HPDE6-E6E7 (cell line): ENCODE data around the gene RPL27.

Source experiments
- DNase-seq: peaks from one replicate; pipeline ENCODE4 v3.0.0; 2011; ENCODE audit warnings: missing footprints; ENCODE audit errors: extremely low spot score

Gene RPL27

GRCh38 chr17:43051969-43052368, 53.8 kb downstream of the RPL27 start:
- DNase-seq, result no peak
